Right cardiac atrium (tissue), 5 donors: ENCODE measurements around the gene PDE7B. TPM values are rescaled to one million over a fixed set of nuclear protein-coding genes. Genes with fewer than 3 reads are reported as not detected.

Source experiments
- ATAC-seq, 2 donors: fragments of 200-7000 bp; cut with Tn5 transposase; one replicate each; pipeline versions ENCODE4 v1.8.0 to v1.9.1; 2020; ENCODE audit warnings: moderate library complexity in 2 of 2, mild to moderate bottlenecking in 1 of 2
- DNase-seq, 3 donors: peaks; one replicate each; pipeline ENCODE4 v3.0.0-alpha.2; 2020
- H3K27ac ChIP-seq: one replicate; pipeline ENCODE4 v1.5.1; 2013; ENCODE audit warnings: mild to moderate bottlenecking, low read length, control low read depth, moderate library complexity
- H3K27me3 ChIP-seq: one replicate; pipeline ENCODE4 v1.6.1; 2013; ENCODE audit not compliant: control insufficient read depth, insufficient read depth
- H3K4me1 ChIP-seq: one replicate; pipeline ENCODE4 v1.6.1; 2013; ENCODE audit warnings: low read length; ENCODE audit not compliant: control insufficient read depth, insufficient read depth
- H3K4me3 ChIP-seq: one replicate; pipeline ENCODE4 v1.5.1; 2013; ENCODE audit warnings: low read length, control low read depth
- H3K9me3 ChIP-seq: one replicate; pipeline ENCODE4 v1.6.1; 2013; ENCODE audit warnings: low read length; ENCODE audit not compliant: control insufficient read depth
- WGBS: extraction: QIAGEN DNeasy Blood & Tissue Kit; methylation state at CpG from one replicate; pipeline ENCODE4 v1.1.7; 2013; 5-methylcytosine and 5-hydroxymethylcytosine counted together
- intact Hi-C, 4 donors: fragments of 100-400 bp; cut with DNase I; formaldehyde crosslinking; loops; one replicate each; pipeline versions ENCODE4 v1.11.0 to v1.14.0; 2022 to 2023
- polyA plus RNA-seq: library from polyadenylated mRNA; stranded (reverse); fragments of 200-250 nt; gene quantifications from one replicate; pipeline ENCODE4 v1.2.3, GENCODE V29; 2013
- total RNA-seq, 4 donors: library from RNA; stranded (reverse); fragmentation: NEBNext Ultra II Directional; extraction: Animal tissue kit (Norgen Biotek cat#: 25700); gene quantifications; one replicate each; pipeline ENCODE4 v1.2.1, GENCODE V29; 2021
- donor health status: healthy with polysubstance abuse.
- donor health status: DM: no; HTN: yes; CAD: no.
- donor health status: DM: no; HTN: no; CAD: no.
- donor health status: DM: no; HTN: yes; CAD: no; lungs with severe emphysema.
- donor health status: DM: yes; HTN: yes; CAD: no.

Gene PDE7B
- total and polyA plus RNA-seq, 5 donors, result 2.9 to 11.6 (median 8.3) TPM

GRCh38 chr6:135888818-135889217 lies 37.3 kb downstream of the PDE7B start:
- H3K27me3 ChIP-seq, result no peaks in the 10 kb centered on the region
- intact Hi-C loops, result no loop called here
- H3K27ac ChIP-seq, result no peak overlapping the region
- no peak overlapping the region for H3K4me3 ChIP-seq
- DNase-seq (no peak), ATAC-seq (no peak)
- H3K9me3 ChIP-seq, result no peaks in the 10 kb centered on the region
- H3K4me1 ChIP-seq, result no peaks in the 10 kb centered on the region

GRCh38 chr6:135890876-135891275 lies 39.4 kb downstream of the PDE7B start:
- H3K27me3 ChIP-seq, result no peaks in the 10 kb centered on the region
- no peak for ATAC-seq
- DNase-seq, result no peak

GRCh38 chr6:135891710-135892109 lies 40.2 kb downstream of the PDE7B start:
- ATAC-seq, result no peak
- intact Hi-C loops, result no loop called here
- H3K27me3 ChIP-seq, result no peaks in the 10 kb centered on the region
- no peak overlapping the region for H3K27ac ChIP-seq
- no peak for DNase-seq
- no peaks in the 10 kb centered on the region for H3K4me1 ChIP-seq
- no peaks in the 10 kb centered on the region for H3K9me3 ChIP-seq
- H3K4me3 ChIP-seq, result no peak overlapping the region

More at GRCh38 chr6:135890876-135891275, 39.4 kb downstream of the PDE7B start:
- Histone ChIP-seq H3K27ac (no peak overlapping the region), H3K4me3 (no peak overlapping the region), H3K9me3 (no peaks in the 10 kb centered on the region), H3K4me1 (no peaks in the 10 kb centered on the region)
- intact Hi-C loops, result no loop called here
- WGBS, result 88% methylated on average over 5 of the region's 5 CpGs

GRCh38 chr6:135895231-135895911 lies 43.9 kb downstream of the PDE7B start:
- intact Hi-C loops, result no loop called here
- Histone ChIP-seq H3K4me3 (no peak overlapping the region), H3K4me1 (no peaks in the 10 kb centered on the region), H3K27me3 (no peaks in the 10 kb centered on the region), H3K27ac (no peak overlapping the region), H3K9me3 (no peaks in the 10 kb centered on the region)
- DNase-seq (no peak), ATAC-seq (no peak)
- WGBS, result 83% methylated on average over 8 of the region's 8 CpGs

- no peak for ATAC-seq
- Histone ChIP-seq H3K27me3 (no peaks in the 10 kb centered on the region), H3K9me3 (no peaks in the 10 kb centered on the region), H3K4me3 (no peak overlapping the region), H3K27ac (no peak overlapping the region), H3K4me1 (no peaks in the 10 kb centered on the region)
- DNase-seq, result no peak
- intact Hi-C loops, result no loop called here
- WGBS, result 94% methylated on average over 1 of the region's 1 CpG
These were observed 45.6 kb downstream of the PDE7B start for GRCh38 chr6:135897087-135897486.

GRCh38 chr6:135901774-135902524 lies 50.4 kb downstream of the PDE7B start:
- intact Hi-C loops, result no loop called here
- Histone ChIP-seq H3K4me3 (peak overlapping the region; percentile 14), H3K4me1 (no peaks in the 10 kb centered on the region), H3K27me3 (no peaks in the 10 kb centered on the region), H3K9me3 (no peaks in the 10 kb centered on the region), H3K27ac (peak overlapping the region; percentile 67)
- ATAC-seq (peak; percentile 92), DNase-seq (peak; percentile 58 to 77 (median 73))
- WGBS, result 26% methylated on average over 6 of the region's 6 CpGs

GRCh38 chr6:135902756-135903331 lies 51.3 kb downstream of the PDE7B start:
- Histone ChIP-seq H3K27ac (no peak overlapping the region), H3K4me3 (no peak overlapping the region), H3K4me1 (no peaks in the 10 kb centered on the region), H3K27me3 (no peaks in the 10 kb centered on the region), H3K9me3 (no peaks in the 10 kb centered on the region)
- peak; percentile 49 to 53 for ATAC-seq
- DNase-seq, result no peak
- intact Hi-C loops, result no loop called here
- 42% methylated on average over 2 of the region's 2 CpGs for WGBS

GRCh38 chr6:135904666-135905065 lies 53.2 kb downstream of the PDE7B start:
- H3K27ac ChIP-seq, result no peak overlapping the region
- WGBS, result 67% methylated on average over 2 of the region's 2 CpGs
- intact Hi-C loops, result no loop called here

GRCh38 chr6:135905604-135906300 lies 54.3 kb downstream of the PDE7B start:
- H3K4me3 ChIP-seq, result no peak overlapping the region
- no peaks in the 10 kb centered on the region for H3K4me1 ChIP-seq
- intact Hi-C loops, result no loop called here
- ATAC-seq (no peak), DNase-seq (peak in 1 of 3 donors; percentile 31)
- H3K27me3 ChIP-seq, result no peaks in the 10 kb centered on the region
- 81% methylated on average over 18 of the region's 18 CpGs for WGBS
- no peak overlapping the region for H3K27ac ChIP-seq
- H3K9me3 ChIP-seq, result no peaks in the 10 kb centered on the region

More at GRCh38 chr6:135904666-135905065, 53.2 kb downstream of the PDE7B start:
- Histone ChIP-seq H3K4me1 (no peaks in the 10 kb centered on the region), H3K9me3 (no peaks in the 10 kb centered on the region), H3K4me3 (no peak overlapping the region), H3K27me3 (no peaks in the 10 kb centered on the region)
- DNase-seq (no peak), ATAC-seq (no peak)

GRCh38 chr6:135906542-135906941 lies 55.0 kb downstream of the PDE7B start:
- WGBS, result 86% methylated on average over 3 of the region's 3 CpGs
- intact Hi-C loops, result no loop called here
- no peak overlapping the region for H3K27ac ChIP-seq

GRCh38 chr6:135906972-135907465 lies 55.5 kb downstream of the PDE7B start:
- no peak overlapping the region for H3K4me3 ChIP-seq
- no peaks in the 10 kb centered on the region for H3K27me3 ChIP-seq
- ATAC-seq (no peak), DNase-seq (no peak)
- 55% methylated on average over 2 of the region's 2 CpGs for WGBS
- intact Hi-C loops, result no loop called here
- H3K4me1 ChIP-seq, result no peaks in the 10 kb centered on the region
- no peaks in the 10 kb centered on the region for H3K9me3 ChIP-seq
- H3K27ac ChIP-seq, result no peak overlapping the region

More at GRCh38 chr6:135906542-135906941, 55.0 kb downstream of the PDE7B start:
- H3K4me3 ChIP-seq, result no peak overlapping the region
- DNase-seq, result no peak
- H3K4me1 ChIP-seq, result no peaks in the 10 kb centered on the region
- no peaks in the 10 kb centered on the region for H3K9me3 ChIP-seq
- no peaks in the 10 kb centered on the region for H3K27me3 ChIP-seq
- ATAC-seq, result no peak
